Neural cell (in vitro differentiated cells): ENCODE results near the gene PTK7. TPM values are rescaled to one million over a fixed set of nuclear protein-coding genes. Genes with fewer than 3 reads are reported as not detected.

Source experiments
- H2AFZ ChIP-seq: fragments of 200-600, 300-800 bp; sonication (generic), shearing (Covaris generic); 2 replicates; pipeline ENCODE4 v1.6.0; 2014; ENCODE audit warnings: low read depth, mild to moderate bottlenecking, antibody characterized with exemption, low read length, moderate library complexity
- H3F3A ChIP-seq: fragments of 200-600 bp; shearing (Covaris generic); 2 replicates; pipeline ENCODE4 v1.6.1; 2016; ENCODE audit warnings: mild to moderate bottlenecking, moderate library complexity, mixed read lengths, antibody characterized with exemption, low read length; ENCODE audit not compliant: insufficient read depth, poor library complexity, severe bottlenecking
- H3K27ac ChIP-seq: fragments of 200-600, 300-800 bp; sonication (generic), shearing (Covaris generic); 2 replicates; pipeline ENCODE4 v1.5.1; 2014; ENCODE audit warnings: mild to moderate bottlenecking, low read length, moderate library complexity
- H3K27me3 ChIP-seq: fragments of 300-800, 200-600 bp; sonication (generic), shearing (Covaris generic); 2 replicates; pipeline ENCODE4 v1.6.0; 2014; ENCODE audit warnings: mild to moderate bottlenecking, low read depth, low read length, moderate library complexity; ENCODE audit not compliant: insufficient read depth
- H3K36me3 ChIP-seq: fragments of 300-800, 200-600 bp; sonication (generic), shearing (Covaris generic); 2 replicates; pipeline ENCODE4 v1.5.1; 2014; ENCODE audit warnings: mild to moderate bottlenecking, antibody characterized with exemption, low read length, moderate library complexity; ENCODE audit not compliant: insufficient read depth
- H3K4me2 ChIP-seq: fragments of 300-800, 200-600 bp; sonication (generic), shearing (Covaris generic); 2 replicates; pipeline ENCODE4 v1.6.0; 2014; ENCODE audit warnings: mild to moderate bottlenecking, low read length
- H3K4me3 ChIP-seq: fragments of 300-800, 200-600 bp; sonication (generic), shearing (Covaris generic); 2 replicates; pipeline ENCODE4 v1.5.1; 2014; ENCODE audit warnings: mild to moderate bottlenecking, low read length, moderate library complexity
- H3K79me2 ChIP-seq: fragments of 200-600 bp; shearing (Covaris generic); replicated peaks from 2 replicates; pipeline ENCODE4 v1.6.0; 2014; ENCODE audit warnings: mild to moderate bottlenecking, low read length, moderate library complexity; ENCODE audit not compliant: insufficient read depth
- H3K9ac ChIP-seq: fragments of 300-800, 200-600 bp; sonication (generic), shearing (Covaris generic); 2 replicates; pipeline ENCODE4 v1.6.1; 2016; ENCODE audit warnings: mild to moderate bottlenecking, low read length, mixed read lengths
- H3K9me2 ChIP-seq: fragments of 200-600 bp; shearing (Covaris generic); 2 replicates; pipeline ENCODE4 v1.6.1; 2016; ENCODE audit warnings: mild to moderate bottlenecking, low read length, mixed read lengths; ENCODE audit not compliant: insufficient read depth
- H3K9me3 ChIP-seq: fragments of 200-600, 300-800 bp; sonication (generic), shearing (Covaris generic); 2 replicates; pipeline ENCODE4 v1.6.1; 2016; ENCODE audit warnings: mild to moderate bottlenecking, mixed run types, low read length, moderate library complexity, mixed read lengths
- H4K20me1 ChIP-seq: fragments of 200-600 bp; shearing (Covaris generic); 2 replicates; pipeline ENCODE4 v1.6.1; 2016; ENCODE audit warnings: mild to moderate bottlenecking, mixed run types; ENCODE audit not compliant: insufficient read depth
- CTCF ChIP-seq: fragments of 450-650 bp; IDR thresholded peaks from 2 replicates; pipeline ENCODE4 v1.5.1; 2014; ENCODE audit warnings: antibody characterized with exemption, mild to moderate bottlenecking, moderate library complexity; ENCODE audit not compliant: poor library complexity, severe bottlenecking
- EP300 ChIP-seq: fragments of 450-650 bp; conservative IDR thresholded peaks from 2 replicates; pipeline ENCODE4 v1.6.1; 2014; ENCODE audit warnings: antibody characterized with exemption, mild to moderate bottlenecking, moderate library complexity; ENCODE audit not compliant: poor library complexity, severe bottlenecking
- EZH2 ChIP-seq: fragments of 200-600, 300-800 bp; shearing (Covaris generic), sonication (generic); IDR thresholded peaks from 2 replicates; pipeline ENCODE4 v1.6.1; 2014; ENCODE audit warnings: antibody characterized with exemption, low read length, borderline replicate concordance, mild to moderate bottlenecking; ENCODE audit not compliant: insufficient read depth, poor library complexity, severe bottlenecking
- MXI1 ChIP-seq: fragments of 450-650 bp; conservative IDR thresholded peaks from 2 replicates; pipeline ENCODE4 v1.6.1; 2014; ENCODE audit warnings: antibody characterized with exemption, mild to moderate bottlenecking; ENCODE audit not compliant: poor library complexity, severe bottlenecking
- POLR2AphosphoS5 ChIP-seq: IDR thresholded peaks from 2 replicates; pipeline ENCODE4 v1.6.1; 2012
- RAD21 ChIP-seq: fragments of 450-650 bp; conservative IDR thresholded peaks from 2 replicates; pipeline ENCODE4 v1.6.1; 2014; ENCODE audit warnings: antibody characterized with exemption, mild to moderate bottlenecking, moderate library complexity
- REST ChIP-seq: IDR thresholded peaks from 2 replicates; pipeline ENCODE4 v1.6.1; 2012; ENCODE audit warnings: borderline replicate concordance
- SMC3 ChIP-seq: fragments of 450-650 bp; conservative IDR thresholded peaks from 2 replicates; pipeline ENCODE4 v1.6.1; 2014; ENCODE audit warnings: antibody characterized with exemption, mild to moderate bottlenecking, moderate library complexity; ENCODE audit not compliant: poor library complexity
- TAF1 ChIP-seq: IDR thresholded peaks from 2 replicates; pipeline ENCODE4 v1.6.1; 2012; ENCODE audit warnings: low read depth
- polyA plus RNA-seq: library from polyadenylated mRNA; depleted of rRNA; stranded (reverse); fragments of >200 nt; gene quantifications from 2 replicates; pipeline ENCODE4 v1.2.3, GENCODE V29; 2014

The PTK7 gene
- polyA plus RNA-seq, 1 donor from 2014 or later = 32.5 TPM

GRCh38 chr6:43181942-43182860 lies 106.1 kb downstream of the PTK7 start, which contains the start of gene CUL9:
CUL9 (plus strand) TSS chr6:43182196; CDS start chr6:43184311, 2,115 bp downstream.
- Histone ChIP-seq H4K20me1 (no peaks in the 10 kb centered on the region), H3K27ac (peak within 1 kb of the TSS; percentile 66), H3F3A (no peaks in the 10 kb centered on the region), H3K9ac (peak within 1 kb of the TSS; percentile 76), H2AFZ (peak within 1 kb of the TSS; percentile 51), H3K9me3 (no peaks in the 10 kb centered on the region), H3K36me3 (peaks cover 5% of the 10 kb centered on the region), H3K9me2 (no peaks in the 10 kb centered on the region), H3K4me3 (peak within 1 kb of the TSS; percentile 79), H3K79me2 (no peaks in the 10 kb centered on the region), H3K27me3 (no peaks in the 10 kb centered on the region), H3K4me2 (peak within 1 kb of the TSS; percentile 85)
- TF ChIP-seq TAF1 (no peak), REST (no peak), EZH2 (no peak), MXI1 (peak; percentile 92), POLR2AphosphoS5 (peak; percentile 82), CTCF (peak; percentile 25), EP300 (peak; percentile 52)

- TF ChIP-seq TAF1 = no peak
- no peak for TF ChIP-seq EP300
- no peak for TF ChIP-seq RAD21
- no peak for TF ChIP-seq CTCF
- no peak for TF ChIP-seq MXI1
- no peak for TF ChIP-seq REST
- TF ChIP-seq POLR2AphosphoS5 = no peak
- no peak for TF ChIP-seq EZH2
- TF ChIP-seq SMC3 = no peak
- Histone ChIP-seq H3K4me2 (no peak overlapping the region), H4K20me1 (no peaks in the 10 kb centered on the region), H3K9me3 (no peaks in the 10 kb centered on the region), H3K27ac (no peak overlapping the region), H3K79me2 (no peaks in the 10 kb centered on the region), H3K4me3 (peak overlapping the region; percentile 79), H3K9me2 (no peaks in the 10 kb centered on the region), H2AFZ (no peak overlapping the region), H3K9ac (peak overlapping the region; percentile 3), H3F3A (no peaks in the 10 kb centered on the region), H3K36me3 (peaks cover 6% of the 10 kb centered on the region), H3K27me3 (no peaks in the 10 kb centered on the region)
Observed at GRCh38 chr6:43183441-43183840, 107.3 kb downstream of the PTK7 start.
